Subcutaneous abdominal adipose tissue (tissue), 5 donors: ENCODE data around the gene MADCAM1.

Experiments
- H3K27ac ChIP-seq: one replicate; pipeline ENCODE4 v1.7.0; 2013; ENCODE audit warnings: low read depth, mild to moderate bottlenecking, inconsistent platforms, low read length, moderate library complexity
- H3K27me3 ChIP-seq, 5 donors: one replicate each; pipeline ENCODE4 v1.7.0; 2013; ENCODE audit warnings: low read length in 5 of 5, inconsistent platforms in 1 of 5; ENCODE audit not compliant: control insufficient read depth in 5 of 5, insufficient read depth in 4 of 5
- H3K36me3 ChIP-seq, 5 donors: one replicate each; pipeline ENCODE4 v1.7.0; 2013; ENCODE audit warnings: low read length in 5 of 5; ENCODE audit not compliant: control insufficient read depth in 5 of 5, insufficient read depth in 5 of 5
- H3K4me1 ChIP-seq, 5 donors: one replicate each; pipeline ENCODE4 v1.7.0; 2013; ENCODE audit warnings: low read length in 5 of 5, mild to moderate bottlenecking in 3 of 5, moderate library complexity in 1 of 5; ENCODE audit not compliant: control insufficient read depth in 5 of 5, insufficient read depth in 5 of 5
- H3K4me3 ChIP-seq, 5 donors: one replicate each; pipeline ENCODE4 v1.7.0; 2013; ENCODE audit warnings: low read length in 5 of 5, low read depth in 1 of 5
- H3K9ac ChIP-seq, 5 donors: one replicate each; pipeline ENCODE4 v1.7.0; 2013; ENCODE audit warnings: low read length in 5 of 5, mild to moderate bottlenecking in 4 of 5, moderate library complexity in 3 of 5
- H3K9me3 ChIP-seq, 5 donors: one replicate each; pipeline ENCODE4 v1.7.0; 2013; ENCODE audit warnings: low read length in 5 of 5; ENCODE audit not compliant: control insufficient read depth in 5 of 5
- donor health status: healthy.
- donor health status: healthy.
- donor health status: healthy.
- donor health status: healthy.
- donor health status: healthy.

Gene MADCAM1

DNA sequence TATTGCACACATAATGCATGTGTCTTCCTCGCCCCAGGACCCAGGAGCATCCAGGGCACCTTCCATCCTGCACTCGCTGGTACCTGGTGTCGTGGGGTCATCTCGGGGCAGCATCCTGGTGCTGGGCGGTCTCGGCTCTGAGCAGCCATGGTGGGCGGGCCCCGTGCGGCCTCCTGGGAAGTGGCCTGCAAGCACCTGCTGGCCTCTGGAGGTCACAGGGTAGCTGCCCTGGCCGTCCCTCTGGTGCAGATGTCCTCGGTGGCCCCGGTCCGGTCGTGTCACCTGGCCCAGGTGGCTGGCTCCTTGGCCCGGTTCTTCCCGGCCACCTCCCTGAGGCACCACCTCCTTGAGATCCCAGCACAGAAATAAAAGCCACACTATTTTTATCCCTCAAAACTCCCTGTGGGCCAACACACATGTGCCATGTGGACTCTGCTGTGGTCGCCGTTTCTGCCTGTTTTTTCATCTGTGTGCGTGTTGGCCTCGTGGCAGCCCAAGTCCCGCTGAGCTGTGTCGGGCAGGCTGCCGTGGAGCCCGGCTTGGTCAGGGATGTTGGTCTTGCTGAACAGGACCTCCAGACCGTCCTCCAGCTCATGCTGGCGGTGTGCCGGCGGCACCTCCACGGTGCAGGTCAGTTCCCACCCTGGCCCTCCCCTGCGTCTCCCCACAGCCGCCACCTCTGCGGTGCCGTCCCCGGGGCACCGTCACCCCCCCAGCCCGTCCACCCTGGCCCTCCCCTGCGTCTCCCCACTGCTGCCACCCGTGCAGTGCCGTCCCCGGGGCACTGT is 42.5 kb downstream of the MADCAM1 start:
- Histone ChIP-seq H3K36me3 (peaks cover 0 to 66% (median 65%) of the 10 kb centered on the region in 5 donors), H3K27ac (no peak overlapping the region), H3K4me3 (no peak overlapping the region), H3K9me3 (no peaks in the 10 kb centered on the region), H3K27me3 (no peaks in the 10 kb centered on the region), H3K9ac (no peak overlapping the region), H3K4me1 (peaks cover 2 to 17% (median 13%) of the 10 kb centered on the region in 5 donors)

DNA sequence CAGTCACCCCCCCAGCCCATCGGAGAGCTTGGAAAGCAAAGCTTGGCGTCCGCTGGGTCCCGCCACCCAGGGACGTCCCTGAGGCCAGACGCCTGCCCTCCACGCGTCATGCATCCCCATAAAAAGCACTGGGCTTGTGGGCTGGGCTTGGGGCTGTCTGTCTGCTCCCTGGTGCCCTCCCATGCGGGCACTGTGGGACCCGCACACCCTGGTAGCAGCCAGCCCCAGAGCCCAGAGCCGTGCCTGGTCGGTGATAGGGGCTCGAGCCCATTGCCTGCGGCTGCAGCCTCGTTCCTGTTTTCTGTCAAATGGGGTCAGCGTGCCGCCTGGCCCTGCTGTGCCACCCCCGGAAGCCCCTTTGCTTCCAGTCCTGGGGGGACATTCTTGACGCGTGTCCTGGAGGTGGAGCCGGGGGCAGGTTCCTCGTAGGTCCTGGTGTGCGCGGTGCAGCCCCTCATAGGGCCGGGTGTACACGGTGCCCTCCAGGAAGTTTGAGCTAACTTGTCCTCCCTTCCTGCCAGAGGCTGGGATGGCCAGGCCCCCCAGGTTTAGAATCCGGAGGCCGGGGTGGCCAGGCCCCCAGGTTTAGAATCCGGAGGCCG is 43.2 kb downstream of the MADCAM1 start:
- Histone ChIP-seq H3K9me3 (no peaks in the 10 kb centered on the region), H3K36me3 (peaks cover 0 to 66% (median 65%) of the 10 kb centered on the region in 5 donors), H3K27ac (no peak overlapping the region), H3K4me1 (peaks cover 0 to 13% (median 10%) of the 10 kb centered on the region in 5 donors), H3K4me3 (no peak overlapping the region), H3K27me3 (peaks cover 0 to 2% (median 0%) of the 10 kb centered on the region in 5 donors), H3K9ac (no peak overlapping the region)

DNA sequence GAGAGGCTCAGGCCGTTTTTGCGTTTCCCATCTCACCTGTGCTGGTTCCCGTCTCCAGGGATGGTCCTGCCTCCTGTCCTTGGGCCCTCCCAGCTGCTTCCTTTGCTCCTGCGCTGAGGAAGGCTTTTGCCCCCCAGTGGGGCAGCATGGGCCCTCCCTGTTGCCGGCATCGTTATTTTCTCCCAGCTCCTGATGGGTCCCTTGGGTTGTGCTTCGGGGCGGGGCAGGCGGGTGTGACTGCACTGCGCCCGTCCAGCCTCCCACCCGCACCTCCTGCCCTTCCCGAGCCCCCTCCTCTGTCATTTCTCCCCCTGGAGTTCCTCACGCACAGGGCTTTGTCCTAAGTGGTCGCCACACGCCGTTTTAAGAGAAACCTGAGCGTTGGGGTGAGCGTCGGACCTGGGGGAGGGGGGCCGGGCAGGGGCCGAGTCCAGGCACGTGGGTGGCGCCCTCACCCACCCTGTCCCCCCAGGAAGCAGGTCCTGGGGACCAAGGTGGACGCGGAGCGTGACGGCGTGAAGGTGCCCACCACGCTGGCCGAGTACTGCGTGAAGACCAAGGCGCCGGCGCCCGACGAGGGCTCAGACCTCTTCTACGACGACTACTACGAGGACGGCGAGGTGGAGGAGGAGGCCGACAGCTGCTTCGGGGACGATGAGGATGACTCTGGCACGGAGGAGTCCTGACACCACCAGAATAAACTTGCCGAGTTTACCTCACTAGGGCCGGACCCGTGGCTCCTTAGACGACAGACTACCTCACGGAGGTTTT is 44.8 kb downstream of the MADCAM1 start:
- Histone ChIP-seq H3K9ac (no peak overlapping the region), H3K4me3 (no peak overlapping the region), H3K9me3 (no peaks in the 10 kb centered on the region), H3K4me1 (peaks cover 0 to 6% (median 0%) of the 10 kb centered on the region in 5 donors), H3K27ac (no peak overlapping the region), H3K27me3 (peaks cover 0 to 6% (median 0%) of the 10 kb centered on the region in 5 donors), H3K36me3 (peaks cover 0 to 55% (median 53%) of the 10 kb centered on the region in 5 donors)

DNA sequence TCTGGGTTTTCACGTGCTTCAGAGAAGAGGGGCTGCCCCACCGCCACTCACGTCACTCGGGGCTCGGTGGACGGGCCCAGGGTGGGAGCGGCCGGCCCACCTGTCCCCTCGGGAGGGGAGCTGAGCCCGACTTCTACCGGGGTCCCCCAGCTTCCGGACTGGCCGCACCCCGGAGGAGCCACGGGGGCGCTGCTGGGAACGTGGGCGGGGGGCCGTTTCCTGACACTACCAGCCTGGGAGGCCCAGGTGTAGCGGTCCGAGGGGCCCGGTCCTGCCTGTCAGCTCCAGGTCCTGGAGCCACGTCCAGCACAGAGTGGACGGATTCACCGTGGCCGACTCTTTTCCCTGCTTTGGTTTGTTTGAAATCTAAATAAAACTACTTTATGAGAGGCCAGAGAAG is 45.4 kb downstream of the MADCAM1 start:
- peaks cover 0 to 6% (median 0%) of the 10 kb centered on the region in 5 donors for H3K4me1 ChIP-seq
- H3K4me3 ChIP-seq, result no peak overlapping the region
- peaks cover 0 to 6% (median 0%) of the 10 kb centered on the region in 5 donors for H3K27me3 ChIP-seq
- no peaks in the 10 kb centered on the region for H3K9me3 ChIP-seq
- no peak overlapping the region for H3K9ac ChIP-seq
- H3K36me3 ChIP-seq, result peaks cover 0 to 49% (median 47%) of the 10 kb centered on the region in 5 donors
- H3K27ac ChIP-seq, result no peak overlapping the region

DNA sequence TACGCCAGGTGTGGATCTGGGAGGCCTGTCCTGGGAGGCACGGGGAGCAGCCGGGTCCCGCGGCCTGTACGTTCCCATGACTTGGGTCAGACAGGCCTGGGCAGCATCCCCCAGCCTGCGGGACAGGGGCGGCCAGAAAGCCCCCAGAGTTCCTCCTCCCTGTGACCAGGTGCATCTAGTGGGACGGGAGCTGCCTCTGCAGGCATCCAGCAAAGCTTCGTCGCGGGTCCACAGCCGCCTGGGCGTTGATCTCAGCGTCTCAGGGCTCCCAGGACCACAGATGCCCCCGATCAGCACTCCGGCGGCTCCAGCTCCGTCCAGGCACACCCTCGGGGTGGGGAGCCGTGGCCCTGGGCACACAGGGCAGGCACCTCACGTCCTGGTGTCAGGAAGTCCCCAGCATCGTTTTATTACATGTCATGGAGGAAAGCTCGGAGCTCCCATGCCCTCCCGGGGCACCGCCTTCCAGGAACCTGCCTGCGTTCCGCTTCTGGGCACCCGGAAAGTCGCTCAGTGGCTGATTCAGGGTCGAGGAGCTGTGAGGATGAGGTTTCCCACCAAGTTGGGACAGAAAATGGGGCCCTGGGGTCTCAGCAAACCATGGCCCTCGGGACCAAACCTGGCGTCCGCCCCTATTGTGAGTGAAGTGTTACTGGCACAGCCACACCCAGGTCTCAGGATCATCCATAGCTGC is 46.0 kb downstream of the MADCAM1 start:
- H3K36me3 ChIP-seq, result peaks cover 0 to 44% (median 42%) of the 10 kb centered on the region in 5 donors
- no peaks in the 10 kb centered on the region for H3K9me3 ChIP-seq
- no peak overlapping the region for H3K4me3 ChIP-seq
- H3K4me1 ChIP-seq, result peaks cover 0 to 6% (median 0%) of the 10 kb centered on the region in 5 donors
- H3K9ac ChIP-seq, result no peak overlapping the region
- H3K27me3 ChIP-seq, result peaks cover 0 to 6% (median 0%) of the 10 kb centered on the region in 5 donors
- no peak overlapping the region for H3K27ac ChIP-seq

DNA sequence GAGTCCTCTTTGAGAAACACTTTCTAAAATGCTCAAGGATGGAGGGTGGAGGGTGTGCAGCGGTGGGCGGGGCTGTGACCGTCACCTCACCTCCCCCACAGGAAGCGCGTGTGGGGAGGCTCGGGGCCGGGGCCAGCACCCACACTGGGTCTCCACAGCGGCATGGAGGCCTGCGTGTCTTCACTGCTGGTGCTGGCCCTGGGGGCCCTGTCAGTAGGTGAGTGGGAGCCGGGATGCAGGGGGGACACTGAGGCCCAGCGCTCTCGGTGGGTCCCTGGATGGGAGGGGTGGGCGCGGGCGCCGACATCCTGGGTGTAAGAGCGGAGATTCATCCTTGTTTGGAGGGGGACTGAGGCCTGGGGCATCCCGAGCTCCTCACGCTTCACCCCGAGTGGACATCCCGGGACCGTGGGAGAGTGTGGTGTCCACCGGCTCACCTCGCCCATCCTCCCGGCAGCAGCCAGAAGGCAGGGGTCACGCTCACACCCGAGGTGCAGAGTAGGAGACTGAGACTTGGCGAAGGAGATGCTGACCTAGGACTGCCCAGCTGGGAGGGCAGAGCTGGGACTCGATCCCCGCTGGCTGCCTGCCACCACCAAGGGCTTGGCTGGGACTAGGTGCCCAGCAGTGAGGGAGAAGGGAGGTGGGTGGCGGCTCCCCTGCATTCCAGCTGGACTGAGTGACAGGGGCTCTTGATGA is 47.8 kb downstream of the MADCAM1 start, which contains the start of gene GZMM:
Gene GZMM (plus strand): TSS at position 144 of the 699 bp plus-strand sequence. CDS start 19 bp downstream, at position 163.
- no peaks in the 10 kb centered on the region for H3K9me3 ChIP-seq
- H3K36me3 ChIP-seq, result peaks cover 0 to 28% (median 27%) of the 10 kb centered on the region in 5 donors
- H3K27me3 ChIP-seq, result peaks cover 3 to 12% (median 6%) of the 10 kb centered on the region in 5 donors
- no peak within 1 kb of the TSS for H3K4me3 ChIP-seq
- no peak within 1 kb of the TSS for H3K9ac ChIP-seq
- H3K27ac ChIP-seq, result no peak within 1 kb of the TSS
- peaks cover 0 to 6% (median 0%) of the 10 kb centered on the region in 5 donors for H3K4me1 ChIP-seq

DNA sequence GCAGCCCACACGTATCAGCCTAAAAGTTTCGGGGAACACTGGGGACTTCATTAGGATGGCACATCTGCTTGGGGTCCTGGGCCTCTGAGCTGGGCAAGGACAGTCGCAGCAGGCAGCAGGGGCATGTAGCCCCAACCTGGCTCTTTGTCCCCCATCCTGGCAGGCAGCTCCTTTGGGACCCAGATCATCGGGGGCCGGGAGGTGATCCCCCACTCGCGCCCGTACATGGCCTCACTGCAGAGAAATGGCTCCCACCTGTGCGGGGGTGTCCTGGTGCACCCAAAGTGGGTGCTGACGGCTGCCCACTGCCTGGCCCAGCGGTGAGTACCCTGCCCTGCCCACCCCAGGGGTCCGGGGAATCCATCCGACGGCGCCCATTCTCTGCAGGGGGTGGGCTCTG is 50.8 kb downstream of the MADCAM1 start:
- no peaks in the 10 kb centered on the region for H3K9me3 ChIP-seq
- H3K27me3 ChIP-seq, result peaks cover 3 to 12% (median 9%) of the 10 kb centered on the region in 5 donors
- peaks cover 0 to 7% (median 6%) of the 10 kb centered on the region in 5 donors for H3K36me3 ChIP-seq
- H3K27ac ChIP-seq, result no peak overlapping the region
- no peak overlapping the region for H3K9ac ChIP-seq
- H3K4me3 ChIP-seq, result no peak overlapping the region
- peaks cover 0 to 9% (median 3%) of the 10 kb centered on the region in 5 donors for H3K4me1 ChIP-seq

DNA sequence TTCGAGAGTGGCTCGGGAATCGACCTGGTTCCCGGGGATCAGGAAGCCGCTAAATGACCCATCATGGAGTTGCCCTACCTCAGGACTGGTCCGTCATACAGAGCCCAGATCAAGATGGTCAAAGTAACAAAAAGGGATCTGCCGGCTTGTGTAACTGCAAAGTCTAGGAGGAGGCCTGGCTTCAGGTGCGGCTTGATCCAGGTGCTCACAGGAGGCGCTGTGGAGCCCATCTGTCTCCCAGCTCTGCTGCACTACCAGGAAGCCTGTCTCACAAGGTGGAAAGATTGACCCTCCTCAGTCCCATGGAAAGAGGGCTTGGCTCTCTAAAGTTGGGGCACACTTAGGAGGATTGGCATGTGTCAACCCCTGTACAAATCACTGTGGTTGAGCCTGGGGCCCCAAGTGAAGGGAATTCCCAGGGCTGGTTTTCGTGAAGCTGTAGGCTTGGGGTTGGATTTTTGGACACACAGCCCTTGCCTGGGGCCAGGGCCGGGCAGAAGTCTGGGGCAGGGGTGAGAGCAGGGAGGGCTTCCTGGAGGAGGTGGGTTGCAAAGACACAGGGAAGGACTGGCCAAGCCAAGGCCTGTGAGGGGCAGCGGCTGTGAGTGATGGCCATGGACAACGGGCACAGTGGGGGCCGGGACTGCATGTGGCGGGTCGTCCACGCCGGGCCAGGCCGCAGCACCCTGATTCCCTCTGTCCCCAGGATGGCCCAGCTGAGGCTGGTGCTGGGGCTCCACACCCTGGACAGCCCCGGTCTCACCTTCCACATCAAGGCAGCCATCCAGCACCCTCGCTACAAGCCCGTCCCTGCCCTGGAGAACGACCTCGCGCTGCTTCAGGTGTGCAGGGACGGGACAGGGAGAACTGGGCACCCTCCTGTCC is 51.8 kb downstream of the MADCAM1 start:
- Histone ChIP-seq H3K27me3 (peaks cover 3 to 14% (median 9%) of the 10 kb centered on the region in 5 donors), H3K9ac (no peak overlapping the region), H3K9me3 (no peaks in the 10 kb centered on the region), H3K4me1 (peaks cover 0 to 9% (median 3%) of the 10 kb centered on the region in 5 donors), H3K27ac (no peak overlapping the region), H3K4me3 (no peak overlapping the region), H3K36me3 (no peaks in the 10 kb centered on the region)
